Hindlimb muscle (tissue), 1 donor: ENCODE measurements around the gene ACVR1B. TPM values are rescaled to one million over a fixed set of nuclear protein-coding genes. Genes with fewer than 3 reads are reported as not detected.

Experiments used
- polyA plus RNA-seq: library from polyadenylated mRNA; unstranded; fragments of 120-200 nt; gene quantifications from one replicate; pipeline ENCODE4 v1.2.1, GENCODE V29; 2013; ENCODE audit not compliant: insufficient read length

Gene ACVR1B
- polyA plus RNA-seq, 1 donor, result 19.9 TPM

Other genes with a start within 250 kb of the ACVR1B start
- 1.3 TPM for gene FIGNL2, start 103.0 kb upstream of the ACVR1B start, polyA plus RNA-seq
- not detected for gene ANKRD33, start 63.6 kb upstream of the ACVR1B start, polyA plus RNA-seq
- 52.0 TPM for gene ACVRL1, start 44.2 kb upstream of the ACVR1B start, polyA plus RNA-seq
- gene TAMALIN, start 55.2 kb downstream of the ACVR1B start, polyA plus RNA-seq, result 20.7 TPM
- gene NR4A1, start 99.7 kb downstream of the ACVR1B start, polyA plus RNA-seq, result 32.8 TPM
- gene ATG101, start 118.3 kb downstream of the ACVR1B start, polyA plus RNA-seq, result 22.0 TPM
- gene SMIM41, start 128.0 kb downstream of the ACVR1B start, polyA plus RNA-seq, result not detected
- gene KRT80, start 240.3 kb downstream of the ACVR1B start, polyA plus RNA-seq, result 5.6 TPM